Measurements from ENCODE around the gene NPAT. TPM values are rescaled to one million over a fixed set of nuclear protein-coding genes. Genes with fewer than 3 reads are reported as not detected.

The NPAT gene
- total RNA-seq, 1 experiment from 2014 or later: 14.9 TPM

GRCh38 chr11:108246308-108246707 lies 23.9 kb upstream of the NPAT start:
- ChIA-PET RAD21 (ENCODE audit: low non-redundant PET in 1 of 2, low total read pairs in 2 of 2, uncharacterized antibody in 2 of 2, unreplicated experiment in 2 of 2) (no interaction called here), POLR2A (no interaction called here), CTCF (no interaction called here)
- intact Hi-C loops (cut with micrococcal nuclease): no loop called here
- Histone ChIP-seq H3K4me1 (ENCODE audit: control insufficient read depth in 1 of 2, insufficient read depth in 2 of 2, low read length in 2 of 2) (no peaks in the 10 kb centered on the region), H2AFZ (ENCODE audit: low read depth, low read length, poor library complexity, severe bottlenecking) (no peak overlapping the region), H3K4me2 (ENCODE audit: low read length) (no peak overlapping the region), H4K20me1 (ENCODE audit: insufficient read depth) (no peaks in the 10 kb centered on the region), H3K27me3 (ENCODE audit: insufficient read depth, low read length) (no peaks in the 10 kb centered on the region), H3K9ac (ENCODE audit: low read length) (no peak overlapping the region), H3K9me2 (ENCODE audit: insufficient read depth) (no peaks in the 10 kb centered on the region), H3K79me2 (ENCODE audit: insufficient read depth, low read length) (no peaks in the 10 kb centered on the region), H3K4me3 (replicated peaks in 1 of 2; ENCODE audit: low read depth in 1 of 2, low read length in 2 of 2) (no peak overlapping the region), H3K27ac (ENCODE audit: low read depth, low read length) (no peak overlapping the region), H3K36me3 (ENCODE audit: control insufficient read depth in 1 of 2, insufficient read depth in 2 of 2, low read length in 2 of 2) (peaks cover 0 to 5% of the 10 kb centered on the region in 2 experiments; a peak in 3 of 4 replicates), H3K9me3 (ENCODE audit: control insufficient read depth in 1 of 2, insufficient read depth in 1 of 2, low read depth in 1 of 2, low read length in 2 of 2) (no peaks in the 10 kb centered on the region)
- no peak for DNase-seq (ENCODE audit: low read depth, low spot score)
- no peak for TF ChIP-seq POLR2AphosphoS5 (IDR thresholded peaks at IDR 0.05; ENCODE audit: low read depth, low read length)
- TF ChIP-seq ZBTB33 (IDR thresholded peaks at IDR 0.05; ENCODE audit: extremely low read depth, insufficient replicate concordance, low read length): no peak
- TF ChIP-seq SIN3A (IDR thresholded peaks at IDR 0.05; ENCODE audit: low read depth): no peak
- no peak for TF ChIP-seq CBX3 (IDR thresholded peaks at IDR 0.05; ENCODE audit: low read depth)
- no peak for TF ChIP-seq ZFX (IDR thresholded peaks at IDR 0.05)
- no peak for TF ChIP-seq YY1 (IDR thresholded peaks at IDR 0.05; ENCODE audit: extremely low read depth, insufficient replicate concordance, low read depth, low read length)
- TF ChIP-seq SP1 (IDR thresholded peaks at IDR 0.05; ENCODE audit: low read depth): no peak
- TF ChIP-seq ZNF274 (IDR thresholded peaks at IDR 0.05; ENCODE audit: low read depth, low read length): no peak
- TF ChIP-seq ATF3 (IDR thresholded peaks at IDR 0.05): no peak
- no peak for TF ChIP-seq EGR1 (IDR thresholded peaks at IDR 0.05; ENCODE audit: low read depth)
- TF ChIP-seq POLR2A (IDR thresholded peaks at IDR 0.05; ENCODE audit: borderline replicate concordance, extremely low read depth, insufficient read depth, insufficient read length): no peak
- no peak for TF ChIP-seq ELF1 (IDR thresholded peaks at IDR 0.05; ENCODE audit: borderline replicate concordance, low read depth)
- TF ChIP-seq MAX (IDR thresholded peaks at IDR 0.05): no peak
- TF ChIP-seq CTCF (IDR thresholded peaks at IDR 0.05 in 2 of 3, conservative IDR thresholded peaks at IDR 0.05 in 1 of 3; ENCODE audit: borderline replicate concordance in 1 of 3, insufficient read depth in 1 of 3, low read depth in 2 of 3, low read length in 2 of 3): no peak
- TF ChIP-seq FOSL1 (IDR thresholded peaks at IDR 0.05; ENCODE audit: low read depth): no peak
- no peak for TF ChIP-seq TCF7L2 (IDR thresholded peaks at IDR 0.05; ENCODE audit: borderline replicate concordance, extremely low read depth, insufficient read depth, insufficient read length)
- ATAC-seq: no peak
- BruUV-seq (replicated peaks): no TSS peak
